Thymus (tissue), 11 donors: Measurements from ENCODE around the gene RPL15. TPM values are rescaled to one million over a fixed set of nuclear protein-coding genes. Genes with fewer than 3 reads are reported as not detected.

ENCODE experiments used
- DNase-seq, 9 donors: peaks; one replicate each; pipeline ENCODE4 v3.0.0-alpha.2; 2013; ENCODE audit warnings: low spot score in 9 of 9, low read depth in 6 of 9, missing footprints in 1 of 9
- H3K27ac ChIP-seq, 2 donors: one replicate each; pipeline ENCODE4 v1.5.1; 2013; ENCODE audit warnings: control low read depth in 1 of 2, low read depth in 1 of 2, low read length in 1 of 2, mild to moderate bottlenecking in 1 of 2, moderate library complexity in 1 of 2
- H3K27me3 ChIP-seq, 2 donors: one replicate each; pipeline ENCODE4 v1.5.1; 2013; ENCODE audit warnings: low read length in 1 of 2; ENCODE audit not compliant: control insufficient read depth in 2 of 2, insufficient read depth in 1 of 2
- H3K36me3 ChIP-seq, 2 donors: one replicate each; pipeline ENCODE4 v1.5.1; 2013; ENCODE audit warnings: low read length in 1 of 2, mild to moderate bottlenecking in 1 of 2, moderate library complexity in 1 of 2; ENCODE audit not compliant: control insufficient read depth in 2 of 2, insufficient read depth in 2 of 2
- H3K4me1 ChIP-seq, 2 donors: one replicate each; pipeline ENCODE4 v1.5.1; 2013; ENCODE audit warnings: low read length in 2 of 2; ENCODE audit not compliant: control insufficient read depth in 2 of 2, insufficient read depth in 2 of 2
- H3K4me3 ChIP-seq, 2 donors: one replicate each; pipeline ENCODE4 v1.5.1; 2013; ENCODE audit warnings: low read length in 2 of 2, control low read depth in 1 of 2, mild to moderate bottlenecking in 1 of 2
- H3K9me3 ChIP-seq, 2 donors: one replicate each; pipeline ENCODE4 v1.5.1; 2013; ENCODE audit warnings: low read length in 1 of 2, mild to moderate bottlenecking in 1 of 2; ENCODE audit not compliant: control insufficient read depth in 2 of 2, insufficient read depth in 1 of 2
- WGBS: extraction: QIAGEN DNeasy Blood & Tissue Kit; methylation state at CpG from one replicate; pipeline ENCODE4 v1.1.7; 2013; 5-methylcytosine and 5-hydroxymethylcytosine counted together
- polyA plus RNA-seq: library from polyadenylated mRNA; stranded (reverse); fragments of 200-250 nt; gene quantifications from one replicate; pipeline ENCODE4 v1.2.3, GENCODE V29; 2013
- total RNA-seq: library from RNA; stranded (reverse); fragments of 120-200 nt; gene quantifications from one replicate; pipeline ENCODE4 v1.2.4, GENCODE V29; 2013
- donor health status: healthy.

Gene RPL15
- total and polyA plus RNA-seq, 2 donors = 2,170 to 4,223 TPM

- Histone ChIP-seq H3K9me3 (no peaks in the 10 kb centered on the region), H3K27ac (no peak overlapping the region), H3K4me3 (no peak overlapping the region), H3K27me3 (no peaks in the 10 kb centered on the region), H3K36me3 (no peaks in the 10 kb centered on the region), H3K4me1 (peaks cover 10 to 16% of the 10 kb centered on the region in 2 donors)
- no peak for DNase-seq
- 100% methylated on average over 3 of the region's 3 CpGs for WGBS
Measured at GRCh38 chr3:23872330-23872729, 44.6 kb upstream of the RPL15 start.

- peaks cover 0 to 5% of the 10 kb centered on the region in 2 donors for H3K9me3 ChIP-seq
- H3K4me1 ChIP-seq = peaks cover 10 to 14% of the 10 kb centered on the region in 2 donors
- no peak for DNase-seq
- no peaks in the 10 kb centered on the region for H3K36me3 ChIP-seq
- H3K27me3 ChIP-seq = no peaks in the 10 kb centered on the region
- 87% methylated on average over 2 of the region's 2 CpGs for WGBS
- H3K27ac ChIP-seq = no peak overlapping the region
- no peak overlapping the region for H3K4me3 ChIP-seq
Measured at GRCh38 chr3:23873941-23874340, 43.0 kb upstream of the RPL15 start.

GRCh38 chr3:23874359-23875112 lies 42.4 kb upstream of the RPL15 start:
- peaks cover 0 to 5% of the 10 kb centered on the region in 2 donors for H3K9me3 ChIP-seq
- DNase-seq = no peak
- no peaks in the 10 kb centered on the region for H3K36me3 ChIP-seq
- H3K27ac ChIP-seq = no peak overlapping the region
- no peaks in the 10 kb centered on the region for H3K27me3 ChIP-seq
- H3K4me3 ChIP-seq = no peak overlapping the region
- peaks cover 9 to 11% of the 10 kb centered on the region in 2 donors for H3K4me1 ChIP-seq
- WGBS = 96% methylated on average over 6 of the region's 6 CpGs

- peaks cover 2 to 5% of the 10 kb centered on the region in 2 donors for H3K4me1 ChIP-seq
- no peak for DNase-seq
- H3K27me3 ChIP-seq = no peaks in the 10 kb centered on the region
- peaks cover 0 to 5% of the 10 kb centered on the region in 2 donors for H3K9me3 ChIP-seq
- H3K27ac ChIP-seq = no peak overlapping the region
- H3K4me3 ChIP-seq = no peak overlapping the region
- WGBS = 95% methylated on average over 4 of the region's 4 CpGs
- H3K36me3 ChIP-seq = no peaks in the 10 kb centered on the region
Measured at GRCh38 chr3:23875113-23875725, 41.7 kb upstream of the RPL15 start.

- WGBS = 96% methylated on average over 2 of the region's 2 CpGs
- Histone ChIP-seq H3K27ac (no peak overlapping the region), H3K4me1 (peaks cover 5 to 10% of the 10 kb centered on the region in 2 donors), H3K36me3 (no peaks in the 10 kb centered on the region), H3K4me3 (no peak overlapping the region), H3K9me3 (peaks cover 0 to 6% of the 10 kb centered on the region in 2 donors), H3K27me3 (no peaks in the 10 kb centered on the region)
- DNase-seq = no peak
Measured at GRCh38 chr3:23876923-23877322, 40.0 kb upstream of the RPL15 start.

- DNase-seq = no peak
- 89% methylated on average over 5 of the region's 5 CpGs for WGBS
- peaks cover 0 to 10% of the 10 kb centered on the region in 2 donors for H3K9me3 ChIP-seq
- H3K36me3 ChIP-seq = no peaks in the 10 kb centered on the region
- no peaks in the 10 kb centered on the region for H3K27me3 ChIP-seq
- no peak overlapping the region for H3K4me3 ChIP-seq
- H3K27ac ChIP-seq = no peak overlapping the region
- peaks cover 5 to 10% of the 10 kb centered on the region in 2 donors for H3K4me1 ChIP-seq
Measured at GRCh38 chr3:23877329-23877980, 39.5 kb upstream of the RPL15 start.

- Histone ChIP-seq H3K27me3 (no peaks in the 10 kb centered on the region), H3K4me1 (peaks cover 5 to 10% of the 10 kb centered on the region in 2 donors), H3K4me3 (no peak overlapping the region), H3K9me3 (peaks cover 0 to 10% of the 10 kb centered on the region in 2 donors), H3K36me3 (no peaks in the 10 kb centered on the region), H3K27ac (no peak overlapping the region)
- 93% methylated on average over 8 of the region's 8 CpGs for WGBS
- DNase-seq = no peak
Measured at GRCh38 chr3:23879485-23879884, 37.4 kb upstream of the RPL15 start.

GRCh38 chr3:23880703-23881339 lies 36.1 kb upstream of the RPL15 start:
- peaks cover 0 to 10% of the 10 kb centered on the region in 2 donors for H3K9me3 ChIP-seq
- peak in 1 of 9 donors; percentile 35 for DNase-seq
- H3K4me3 ChIP-seq = no peak overlapping the region
- no peaks in the 10 kb centered on the region for H3K36me3 ChIP-seq
- no peaks in the 10 kb centered on the region for H3K27me3 ChIP-seq
- WGBS = 23% methylated on average over 4 of the region's 4 CpGs
- H3K27ac ChIP-seq = no peak overlapping the region
- H3K4me1 ChIP-seq = peaks cover 5 to 10% of the 10 kb centered on the region in 2 donors
